ENCODE data around the gene IMPA2. TPM values are rescaled to one million over a fixed set of nuclear protein-coding genes. Genes with fewer than 3 reads are reported as not detected.
"Not testable (repeated sequence)": the region's sequence is repeated elsewhere in the genome, so short reads cannot be mapped to it uniquely, and the experiment has no call there.

IMPA2 gene
- total RNA-seq, 2 donors from 2014 or later: 8.4 to 26.6 TPM

GRCh38 chr18:12076424-12077140, 95.3 kb downstream of the IMPA2 start:
- H3K4me3 ChIP-seq: peak overlapping the region; percentile 54
- peak overlapping the region in 1 of 2 donors; percentile 68 for H3K27ac ChIP-seq
- no peak for ATAC-seq (ENCODE audit: insufficient number of reproducible peaks, low FRiP score, low read depth)
- DNase-seq (ENCODE audit: low spot score): no peak
- no peaks in the 10 kb centered on the region for H3K9me3 ChIP-seq
- H3K36me3 ChIP-seq: no peaks in the 10 kb centered on the region
- no peaks in the 10 kb centered on the region for H3K27me3 ChIP-seq (replicated peaks; ENCODE audit: insufficient read depth)
- TF ChIP-seq CTCF (IDR thresholded peaks at IDR 0.05): no peak
- H3K4me1 ChIP-seq (ENCODE audit: control insufficient read depth in 1 of 2, low read depth in 2 of 2): peaks cover 11 to 15% of the 10 kb centered on the region in 2 donors

GRCh38 chr18:12077994-12078393, 96.7 kb downstream of the IMPA2 start:
- H3K36me3 ChIP-seq; DNase-seq (ENCODE audit: low spot score); H3K9me3 ChIP-seq; H3K27me3 ChIP-seq (replicated peaks; ENCODE audit: insufficient read depth); ATAC-seq (ENCODE audit: insufficient number of reproducible peaks, low FRiP score, low read depth); H3K4me3 ChIP-seq; H3K27ac ChIP-seq: not testable (repeated sequence)
- peaks cover 11 to 15% of the 10 kb centered on the region in 2 donors for H3K4me1 ChIP-seq (ENCODE audit: control insufficient read depth in 1 of 2, low read depth in 2 of 2)

GRCh38 chr18:12079491-12080237, 98.4 kb downstream of the IMPA2 start:
- no peak for ATAC-seq (ENCODE audit: insufficient number of reproducible peaks, low FRiP score, low read depth)

More at GRCh38 chr18:12079491-12080237, 98.4 kb downstream of the IMPA2 start:
- H3K27ac ChIP-seq: no peak overlapping the region
- H3K4me3 ChIP-seq: no peak overlapping the region
- no peaks in the 10 kb centered on the region for H3K27me3 ChIP-seq (replicated peaks; ENCODE audit: insufficient read depth)
- no peaks in the 10 kb centered on the region for H3K36me3 ChIP-seq
- DNase-seq (ENCODE audit: low spot score): no peak
- no peaks in the 10 kb centered on the region for H3K9me3 ChIP-seq
- TF ChIP-seq CTCF (IDR thresholded peaks at IDR 0.05): no peak
- H3K4me1 ChIP-seq (ENCODE audit: control insufficient read depth in 1 of 2, low read depth in 2 of 2): peaks cover 11 to 15% of the 10 kb centered on the region in 2 donors

Other genes starting within 250 kb of the IMPA2 start
- gene CHMP1B, start 130.1 kb upstream of the IMPA2 start, total RNA-seq: 10 to 100 TPM; 41.8 to 59.8 TPM
- 10 to 100 TPM; 22.3 to 40.5 TPM for gene MPPE1, start 73.2 kb upstream of the IMPA2 start, total RNA-seq
- gene ANKRD62, start 112.3 kb downstream of the IMPA2 start, total RNA-seq: not detected

Data from thoracic aorta (tissue), 2 donors.